ENCODE measurements around the gene PHLDB3.
"Not testable (repeated sequence)": the region's sequence is repeated elsewhere in the genome, so short reads cannot be mapped to it uniquely, and the experiment has no call there.

PHLDB3 gene

DNA sequence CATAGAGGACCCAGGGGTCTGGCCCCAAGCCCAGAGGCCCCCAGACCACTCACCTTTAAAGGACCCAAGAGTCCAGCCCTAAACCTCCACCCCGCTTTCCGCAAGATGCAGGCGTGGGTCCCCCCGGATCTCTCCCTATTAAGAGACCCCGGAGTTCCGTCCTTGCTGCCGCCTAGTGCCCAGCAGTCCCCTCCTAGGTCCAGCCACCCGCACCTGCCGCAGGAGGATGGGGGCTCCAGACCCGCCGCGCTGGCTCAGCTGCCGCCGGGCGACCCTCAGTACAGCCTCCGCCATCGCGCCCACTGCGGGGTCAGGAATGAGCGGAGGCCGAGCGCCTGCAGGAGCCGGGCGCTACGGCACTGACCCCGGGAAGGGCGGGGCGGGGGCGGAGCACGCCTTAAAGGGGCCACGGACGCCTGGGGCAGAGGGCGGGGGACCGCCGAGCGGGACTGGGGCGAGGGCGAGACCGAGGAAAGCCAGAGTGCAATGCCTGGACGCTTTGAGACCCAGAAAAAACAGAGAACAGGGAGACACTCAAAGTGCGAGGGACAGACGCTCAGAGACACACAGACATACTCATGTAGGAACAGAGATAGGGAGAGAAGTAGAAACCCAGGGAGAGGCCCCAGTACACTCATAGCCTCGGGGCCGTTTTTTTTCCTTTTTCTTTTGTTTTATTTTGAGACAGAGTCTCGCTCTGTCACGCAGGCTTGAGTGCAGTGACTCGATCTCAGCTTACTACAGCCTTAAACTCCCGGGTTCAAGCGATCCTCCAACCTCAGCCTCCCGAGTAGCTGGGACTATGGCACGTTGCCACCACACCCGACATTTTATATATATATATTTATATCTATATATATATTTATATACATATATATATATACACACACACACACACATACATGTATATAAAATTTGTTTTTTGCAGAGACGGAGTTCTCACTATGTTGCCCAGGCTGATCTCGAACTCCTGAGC, 22.6 kb upstream of the PHLDB3 start, which contains the start of gene ETHE1:
Gene ETHE1 (minus strand): TSS at position 318 of the 976 bp plus-strand sequence. CDS start 24 bp downstream, at position 294.
- peak; percentile 49 for DNase-seq (ENCODE audit: low spot score)

DNA sequence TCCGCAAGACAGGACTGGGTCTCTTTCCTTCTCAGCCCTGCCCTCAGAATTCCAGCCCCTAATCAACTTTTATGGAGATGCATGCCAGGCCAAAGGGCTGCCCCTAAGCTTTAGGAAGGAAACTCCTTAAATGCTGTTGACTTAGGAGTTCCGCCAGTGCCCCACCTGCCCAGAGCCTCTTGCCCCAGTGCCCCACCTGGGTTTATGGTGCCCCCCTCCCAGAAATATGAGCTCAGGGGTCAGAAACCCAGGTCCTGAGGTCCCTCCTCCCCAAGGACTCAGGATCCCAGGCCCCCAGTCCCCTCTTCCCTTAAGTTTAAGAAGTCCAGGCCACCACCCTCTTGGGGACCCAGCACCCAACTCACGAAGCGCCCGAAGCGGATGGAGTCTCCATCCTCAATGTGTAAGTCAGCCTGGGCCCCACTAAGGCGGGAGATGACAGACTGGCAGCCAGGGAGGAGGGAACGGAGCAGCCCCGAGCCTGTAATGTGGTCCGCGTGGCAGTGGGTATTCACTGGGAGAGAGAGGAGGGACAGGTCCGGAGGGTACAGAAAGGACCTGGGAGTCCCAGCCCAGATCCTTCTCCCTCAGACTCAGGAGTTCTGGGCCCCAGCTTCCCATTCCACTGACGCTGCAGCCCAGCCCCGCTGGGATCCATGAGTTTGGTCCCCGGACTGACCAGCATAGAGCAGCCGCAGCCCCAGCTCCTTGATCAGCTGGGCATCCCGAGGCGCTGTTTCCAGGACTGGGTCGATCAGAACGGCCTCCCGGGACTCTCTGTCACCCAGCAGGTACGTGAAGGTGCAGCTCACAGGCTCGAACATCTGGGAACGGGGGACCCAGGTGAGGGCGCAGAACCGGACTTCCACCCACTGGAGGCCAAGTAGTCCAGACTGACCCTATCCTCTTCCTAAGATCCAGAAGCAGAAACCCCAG, 21.6 kb upstream of the PHLDB3 start:
- no peak for DNase-seq (ENCODE audit: low spot score)

DNA sequence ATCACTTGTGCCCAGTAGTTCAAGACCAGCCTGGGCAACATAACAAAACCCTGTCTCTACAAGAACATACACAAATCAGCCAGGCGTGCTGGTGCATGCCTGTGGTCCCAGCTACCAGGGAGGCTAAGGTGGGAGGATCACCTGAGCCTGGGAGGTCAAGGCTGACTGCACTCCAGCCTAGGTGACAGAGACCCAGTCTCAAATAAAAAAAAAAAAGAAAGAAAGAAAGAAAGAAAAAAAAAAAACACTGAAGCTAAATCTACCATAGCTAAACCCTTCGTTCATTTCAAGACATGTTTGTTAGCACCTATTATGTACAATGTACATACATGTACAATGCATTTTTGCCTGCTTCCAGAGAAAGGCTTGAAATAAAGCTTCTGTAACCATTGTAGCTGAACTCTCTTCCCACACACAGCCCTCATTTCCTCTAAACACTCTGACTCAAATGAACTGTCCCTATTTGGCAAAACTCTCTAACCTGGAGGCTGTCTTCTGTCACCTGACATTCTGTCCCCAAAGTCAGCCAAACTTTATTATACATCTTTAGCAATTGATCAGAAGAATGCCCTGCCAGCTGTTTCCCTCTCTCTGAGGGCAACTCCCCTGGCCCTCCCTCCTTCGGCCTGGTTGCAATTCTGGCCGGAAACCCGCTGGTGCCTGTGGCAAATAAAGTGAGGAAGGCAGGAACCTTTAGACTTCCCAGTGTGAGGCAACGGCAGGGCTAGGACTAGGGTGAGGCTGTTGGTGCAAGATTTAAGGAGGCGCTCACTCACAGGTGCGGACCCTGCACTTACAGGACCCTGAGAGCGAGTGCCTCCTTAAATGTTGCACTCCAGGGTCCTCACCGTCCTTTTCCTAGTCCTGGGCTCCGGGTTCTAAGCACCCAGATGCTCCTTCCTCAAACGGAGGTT, 20.6 kb upstream of the PHLDB3 start:
- no peak for DNase-seq (ENCODE audit: low spot score)

DNA sequence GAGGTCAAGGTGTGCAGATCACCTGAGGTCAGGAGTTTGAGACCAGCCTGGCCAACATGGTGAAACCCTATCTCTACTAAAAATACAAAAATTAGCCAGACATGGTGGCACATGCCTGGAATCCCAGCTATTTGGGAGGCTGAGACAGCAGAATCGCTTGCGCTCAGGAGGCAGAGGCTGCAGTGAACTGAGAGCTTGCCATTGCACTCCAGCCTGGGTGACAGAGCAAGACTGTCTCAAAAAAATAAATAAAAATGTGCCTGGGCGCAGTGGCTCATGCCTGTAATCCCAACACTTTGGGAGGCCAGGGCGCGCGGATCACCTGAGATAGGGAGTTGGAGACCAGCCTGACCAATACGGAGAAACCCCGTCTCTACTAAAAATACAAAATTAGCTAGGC, 19.1 kb upstream of the PHLDB3 start:
- DNase-seq (ENCODE audit: low spot score): not testable (repeated sequence)

DNA sequence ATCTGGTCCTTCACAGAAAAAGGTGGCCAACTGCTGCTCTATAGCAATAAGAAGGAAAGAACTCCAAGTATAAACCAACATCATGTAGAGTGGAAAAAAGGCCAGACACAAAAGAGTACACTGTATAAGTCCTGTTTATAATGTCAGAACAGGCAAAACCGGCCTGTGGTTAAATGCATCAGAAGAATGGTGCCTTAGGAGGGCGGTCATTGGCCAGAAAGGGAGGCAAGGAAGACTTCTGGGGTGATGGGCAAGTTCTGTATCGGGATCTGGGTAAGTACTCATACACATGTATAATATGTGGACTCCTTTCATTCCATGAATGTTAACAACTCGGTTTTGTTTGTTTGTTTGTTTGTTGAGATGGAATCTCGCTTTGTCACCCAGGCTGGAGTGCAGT, 18.4 kb upstream of the PHLDB3 start:
- DNase-seq (ENCODE audit: low spot score): no peak

DNA sequence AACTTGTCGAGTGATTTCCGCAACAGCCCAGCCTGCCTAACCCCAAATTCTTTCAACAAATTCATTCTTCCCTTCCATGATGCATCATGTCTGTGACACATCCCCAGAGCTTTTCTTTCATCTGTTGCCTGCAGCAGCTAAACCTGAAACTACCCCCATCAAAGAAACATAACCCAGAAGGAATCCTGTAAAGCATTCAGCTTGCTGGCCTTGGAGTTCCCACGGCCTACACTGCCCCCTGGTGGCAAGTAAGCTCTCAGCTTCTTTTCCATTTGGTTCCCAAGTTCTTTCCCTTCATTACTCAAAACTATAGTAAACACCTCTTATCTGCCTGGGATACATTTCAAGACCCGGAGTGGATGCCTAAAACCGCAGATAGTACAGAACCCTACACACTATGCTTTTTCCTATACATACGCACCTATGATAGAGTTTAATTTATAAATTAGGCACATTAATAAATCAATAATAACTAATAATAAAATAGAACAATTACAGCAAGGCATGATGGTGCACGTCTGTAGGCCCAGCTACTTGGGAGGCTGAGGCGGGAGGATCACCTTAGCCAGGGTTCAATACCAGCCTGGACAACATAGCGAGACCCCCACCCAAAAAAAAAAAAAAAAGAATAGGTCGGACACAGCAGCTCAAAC, 15.0 kb upstream of the PHLDB3 start:
- peak; percentile 86 for DNase-seq (ENCODE audit: low spot score)

DNA sequence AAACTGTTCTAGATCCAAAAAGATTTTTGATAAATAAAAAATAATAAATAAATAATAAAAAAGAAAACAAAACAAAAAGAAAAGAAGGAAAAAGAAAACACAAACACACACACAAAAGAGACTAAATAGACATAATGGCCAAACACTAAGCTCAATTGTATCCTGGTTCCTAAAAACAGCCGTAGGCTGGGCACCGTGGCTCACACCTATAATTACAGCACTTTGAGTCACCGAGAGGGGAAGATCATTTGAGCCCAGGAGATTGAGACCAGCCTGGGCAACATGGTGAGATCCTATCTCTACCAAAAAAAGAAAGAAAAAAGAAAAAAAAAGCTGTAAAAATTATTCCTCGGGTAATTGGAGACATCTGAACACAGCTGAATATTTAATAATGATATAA, 13.5 kb upstream of the PHLDB3 start:
- no peak for DNase-seq (ENCODE audit: low spot score)

DNA sequence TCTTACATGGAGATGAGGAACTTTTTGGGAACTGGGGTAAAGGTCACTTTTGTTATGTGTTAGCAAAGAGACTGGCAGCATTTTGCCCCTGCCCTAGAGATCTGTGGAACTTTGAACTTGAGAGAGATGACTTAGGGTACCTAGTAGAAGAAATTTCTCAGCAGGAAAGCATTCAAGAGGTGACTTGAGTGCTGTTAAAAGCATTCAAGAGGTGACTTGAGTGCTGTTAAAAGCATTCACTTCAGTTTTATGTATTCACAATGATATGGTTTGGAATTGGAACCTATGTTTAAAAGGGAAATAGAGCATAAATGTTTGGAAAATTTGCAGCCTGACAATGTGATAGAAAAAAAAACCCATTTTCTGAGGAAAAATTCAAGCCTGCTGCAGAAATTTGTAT, 7.9 kb upstream of the PHLDB3 start:
- DNase-seq (ENCODE audit: low spot score): not testable (repeated sequence)

DNA sequence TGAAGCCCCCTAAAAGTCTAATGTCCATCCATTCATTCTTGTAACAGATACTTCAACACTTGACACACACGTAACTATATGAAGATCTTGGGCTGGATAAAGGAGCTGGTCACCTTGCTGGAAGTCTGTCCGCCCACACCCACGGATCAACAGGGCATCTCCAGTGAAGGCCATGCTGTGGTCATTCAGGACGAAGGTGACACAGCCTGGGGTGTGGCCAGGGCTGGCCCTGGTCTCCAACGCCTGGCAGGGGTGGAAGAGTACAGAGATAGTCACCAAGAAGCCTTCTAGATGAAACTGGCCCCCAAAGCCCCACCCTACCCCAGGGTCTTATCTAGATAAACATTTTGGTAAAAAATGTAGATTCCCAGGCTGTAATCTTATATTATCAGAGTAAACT, 6.8 kb upstream of the PHLDB3 start:
- DNase-seq (ENCODE audit: low spot score): no peak

DNA sequence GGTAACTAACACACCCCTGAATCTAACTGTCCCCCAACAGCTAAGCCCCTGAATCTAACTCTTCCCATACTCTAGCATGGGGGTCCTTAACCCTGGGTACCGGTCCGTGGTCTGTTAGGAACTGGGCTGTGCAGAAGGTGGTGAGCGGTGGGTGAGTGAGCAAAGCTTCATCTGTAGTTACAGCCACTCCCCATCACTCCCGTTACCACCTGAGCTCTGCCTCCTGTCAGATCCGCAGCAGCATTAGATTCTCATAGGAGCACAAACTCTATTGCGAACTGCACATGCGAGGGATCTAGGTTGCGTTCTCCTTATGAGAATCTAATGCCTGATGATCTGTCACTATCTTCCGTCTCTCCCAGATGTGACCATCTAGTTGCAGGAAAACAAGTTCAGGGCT, 6.2 kb upstream of the PHLDB3 start:
- no peak for DNase-seq (ENCODE audit: low spot score)

DNA sequence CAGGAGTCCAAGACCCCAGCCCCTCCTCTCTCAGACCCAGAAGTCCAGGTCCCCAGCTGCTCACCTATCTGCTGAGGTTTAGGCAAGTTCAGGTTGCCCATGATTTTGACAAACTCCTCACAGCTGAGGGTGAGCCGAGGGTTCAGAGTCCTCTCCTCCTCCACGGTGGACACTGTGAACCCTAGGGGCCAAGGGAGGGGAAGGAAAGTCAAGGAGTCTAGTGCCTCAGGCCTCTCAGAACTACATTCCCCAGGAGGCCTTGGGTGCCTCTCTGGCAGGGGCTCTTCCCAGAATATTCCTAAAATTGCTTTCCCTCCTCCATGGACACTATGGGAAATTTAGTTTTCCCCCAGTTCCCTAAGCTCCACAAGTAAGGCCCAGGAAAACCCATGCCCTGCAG, 3.3 kb upstream of the PHLDB3 start:
- DNase-seq (ENCODE audit: low spot score): no peak

DNA sequence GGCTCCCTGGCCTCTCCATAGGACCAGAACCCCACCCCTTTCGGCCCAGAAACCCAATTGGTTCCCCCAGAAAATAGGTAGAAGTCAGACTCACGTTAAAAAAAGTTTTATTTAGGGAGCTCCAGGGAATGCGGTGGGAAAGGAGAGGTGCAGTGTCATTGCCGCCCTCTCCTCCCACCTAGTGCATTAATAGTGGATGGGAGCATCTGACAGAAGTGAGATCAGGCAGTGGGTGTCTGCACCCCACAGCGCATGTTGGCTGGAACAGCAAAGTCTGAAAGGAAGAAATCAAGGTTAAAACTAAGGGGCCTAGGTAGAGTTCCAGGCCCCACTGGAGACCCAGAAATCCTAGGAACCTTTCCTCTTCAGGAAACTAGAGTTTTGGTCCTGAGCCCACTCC, 2.1 kb upstream of the PHLDB3 start:
- DNase-seq (ENCODE audit: low spot score): no peak

DNA sequence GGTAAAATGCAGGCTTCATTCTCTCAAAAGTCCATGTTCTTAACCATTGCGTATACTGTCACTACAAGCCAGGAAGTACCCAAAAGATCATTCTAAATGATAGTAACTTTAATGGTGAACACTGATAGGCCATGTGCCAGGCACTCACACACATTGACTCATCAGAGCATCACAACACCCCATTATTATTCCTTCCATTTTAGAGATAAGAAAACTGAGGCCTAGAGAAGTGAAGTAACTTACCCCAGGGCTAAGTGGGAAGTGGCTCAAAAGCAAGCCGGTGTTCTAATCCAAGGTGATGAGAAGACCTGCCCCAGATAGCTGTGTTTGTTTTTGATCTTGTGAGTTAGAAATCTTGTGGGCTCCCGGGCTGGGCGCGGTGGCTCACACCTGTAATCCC, 1.4 kb upstream of the PHLDB3 start:
- DNase-seq (ENCODE audit: low spot score): peak; percentile 46

DNA sequence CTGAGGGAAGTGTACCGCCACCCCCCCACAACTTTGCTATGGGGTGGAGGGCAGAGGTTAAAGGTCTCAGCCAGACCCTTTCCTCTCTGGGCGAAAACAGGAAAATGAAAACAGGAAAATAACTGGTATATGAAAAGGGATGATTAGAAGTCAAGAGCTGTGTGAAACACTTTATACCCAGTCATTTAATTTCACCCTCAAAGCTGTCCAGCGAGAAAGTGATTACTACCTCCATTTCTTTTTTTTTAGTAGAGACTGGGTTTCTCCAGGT, 575 bp upstream of the PHLDB3 start:
- DNase-seq (ENCODE audit: low spot score): no peak

DNA sequence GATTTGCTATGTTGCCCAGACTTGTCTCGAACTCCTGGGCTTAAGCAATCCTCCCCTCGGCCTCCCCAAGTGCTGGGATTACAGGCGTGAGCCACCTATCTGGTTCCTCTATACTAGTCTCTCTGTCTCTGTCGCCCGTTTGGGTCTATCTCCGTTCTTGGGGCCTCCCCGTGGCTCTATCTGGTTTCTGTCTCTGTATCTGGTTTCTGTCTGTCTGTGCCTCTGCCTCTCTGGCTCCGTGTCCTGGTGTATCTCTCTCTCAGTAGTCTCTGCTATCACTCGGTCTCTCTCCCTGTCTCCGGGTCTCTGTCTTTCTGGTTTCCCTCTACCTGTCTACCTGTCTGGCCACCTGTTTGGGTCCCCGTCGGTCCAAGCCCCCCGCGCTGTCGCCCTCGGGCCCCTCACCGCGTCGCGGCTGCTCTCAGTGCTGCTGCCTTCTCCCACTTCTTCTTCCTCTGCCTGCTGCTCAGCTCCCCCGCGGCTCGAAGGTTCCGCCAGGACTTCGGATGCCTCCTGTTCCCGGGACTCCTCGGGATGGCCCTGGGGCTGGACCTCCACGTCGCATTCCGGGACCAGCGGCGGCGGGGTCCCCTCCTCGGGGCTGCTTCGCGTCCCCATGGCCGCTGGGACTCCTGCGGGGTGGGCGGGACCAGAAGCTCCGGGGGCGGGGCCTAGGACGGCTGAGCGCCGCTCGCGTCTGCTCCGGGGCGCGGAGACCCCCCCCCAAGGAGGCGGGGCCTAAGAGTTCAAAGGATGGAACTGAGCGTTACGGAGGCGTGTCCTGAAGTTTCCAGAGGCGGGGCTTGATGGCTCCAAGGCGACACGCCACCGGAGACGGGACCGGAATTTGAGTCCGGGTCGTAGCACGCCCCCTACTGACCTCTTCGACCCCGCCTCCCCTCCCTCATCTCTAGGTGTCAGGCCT, 783 bp downstream of the PHLDB3 start:
- DNase-seq (ENCODE audit: low spot score): peak; percentile 91

DNA sequence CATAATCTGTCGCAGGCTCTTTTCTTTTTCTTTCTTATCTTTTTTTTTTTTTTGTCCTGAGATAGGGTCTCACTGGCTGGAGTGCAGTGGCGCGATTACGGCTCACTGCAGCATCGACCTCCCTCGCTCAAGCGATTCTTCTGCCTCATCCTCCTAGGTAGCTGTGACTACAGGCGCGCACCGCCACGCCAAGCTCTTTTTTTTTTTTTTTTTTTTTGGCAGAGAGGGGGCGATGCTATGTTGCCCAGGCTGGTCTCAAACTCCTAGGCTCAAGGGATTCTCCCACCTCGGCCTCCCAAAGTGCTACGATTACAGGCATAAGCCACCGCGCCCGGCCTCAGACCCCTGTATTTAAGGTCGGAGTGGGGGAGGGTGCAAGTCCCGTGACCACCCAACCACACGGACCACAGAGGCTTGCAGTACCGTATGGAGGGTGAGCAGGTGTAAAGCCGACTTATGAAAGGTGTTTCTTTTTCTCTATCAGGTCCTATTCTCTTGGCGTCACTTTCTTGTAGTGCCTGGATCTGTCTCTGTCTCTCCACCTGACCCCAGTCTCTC, 2.0 kb downstream of the PHLDB3 start:
- DNase-seq (ENCODE audit: low spot score): no peak

DNA sequence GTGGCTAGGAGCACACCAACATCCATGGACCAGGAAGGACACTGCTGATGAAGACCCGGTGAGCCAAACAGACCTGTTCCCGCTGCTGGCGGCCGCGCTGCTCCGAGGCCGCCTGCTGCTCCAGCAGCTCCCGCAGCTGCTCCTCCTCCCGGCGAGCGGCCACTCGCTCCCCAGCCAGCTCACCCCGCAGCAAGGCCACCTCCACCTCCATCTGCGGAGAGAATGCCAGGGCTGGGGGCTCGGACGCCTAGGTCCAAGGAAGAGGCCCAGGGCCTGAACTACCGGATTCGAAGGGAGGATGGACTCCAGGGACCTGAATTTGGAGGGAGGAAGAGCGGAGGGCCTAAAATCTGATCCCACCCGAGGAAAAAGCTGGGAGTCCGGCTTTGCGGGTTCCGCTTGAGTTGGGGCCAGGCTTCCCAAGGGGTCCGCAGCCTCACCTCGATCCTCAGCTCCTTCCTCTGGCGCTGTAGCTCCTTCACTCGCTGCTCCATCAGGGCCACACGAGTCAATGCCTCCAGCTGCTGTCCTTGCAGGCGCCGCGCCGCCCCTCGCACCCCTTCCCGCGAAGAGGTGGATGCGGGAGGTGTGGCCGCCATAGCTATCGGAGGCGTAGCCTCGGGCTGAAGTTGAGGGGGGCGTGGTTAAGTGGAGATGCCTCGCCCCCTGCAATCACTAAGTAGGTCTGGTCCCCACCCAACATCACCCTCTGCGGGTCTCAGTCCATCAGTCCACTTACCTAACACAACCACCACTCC, 2.7 kb downstream of the PHLDB3 start:
- no peak for DNase-seq (ENCODE audit: low spot score)

DNA sequence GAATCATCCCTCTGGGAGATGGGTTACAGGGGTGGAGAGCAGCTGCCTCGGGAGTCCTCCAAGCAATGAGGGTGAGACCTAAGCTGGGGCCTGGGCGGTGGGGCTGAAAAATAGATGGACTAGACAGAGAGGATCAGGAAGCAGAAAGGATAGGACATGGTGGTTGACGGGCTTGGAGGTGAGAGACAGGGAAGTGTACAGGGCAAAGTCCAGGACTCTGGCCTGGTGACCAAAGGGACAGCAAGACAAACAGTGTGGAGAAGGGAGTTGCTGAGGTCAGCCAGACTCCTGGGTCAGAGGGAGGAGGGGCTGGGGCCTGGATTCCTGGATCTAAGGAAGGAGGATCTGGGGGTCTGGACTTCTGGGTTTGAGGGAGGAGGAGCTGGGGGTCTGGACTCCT, 5.5 kb downstream of the PHLDB3 start:
- DNase-seq (ENCODE audit: low spot score): no peak

DNA sequence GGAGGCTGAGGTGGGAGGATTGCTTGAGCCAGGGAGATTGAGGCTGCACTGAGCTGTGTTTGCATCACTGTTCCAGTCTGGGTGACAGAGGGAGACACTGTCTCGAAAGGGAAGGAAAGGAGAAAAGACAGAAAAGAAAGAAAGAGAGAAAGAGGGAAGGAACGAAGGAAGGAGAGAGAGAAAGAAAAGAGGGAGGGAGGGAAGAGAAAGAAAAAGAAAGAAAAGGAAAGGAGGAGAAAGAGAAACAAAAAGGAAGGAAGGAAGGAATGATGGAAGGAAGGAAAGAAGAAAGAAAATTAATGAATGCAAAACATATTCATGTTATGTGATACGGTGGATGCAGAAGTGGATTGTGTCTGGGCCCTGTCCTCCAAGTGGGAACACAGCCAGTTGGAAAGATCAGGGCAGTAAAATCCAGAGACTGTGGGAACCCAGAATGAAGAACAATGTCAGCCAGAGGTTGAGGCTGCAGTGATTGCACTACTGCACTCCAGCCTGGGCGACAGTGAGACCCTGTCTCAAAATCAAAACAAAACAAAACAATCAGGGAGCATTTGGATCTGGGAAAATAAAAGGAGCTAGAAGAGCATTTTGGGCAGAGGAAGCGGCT, 6.2 kb downstream of the PHLDB3 start:
- no peak for DNase-seq (ENCODE audit: low spot score)

Measured in hematopoietic multipotent progenitor cell treated with erythropoietin and hydrocortisone succinate and interleukin-3 and kit ligand, for 15 days (in vitro differentiated cells).